ENCODE results near the gene PRLR. TPM values are rescaled to one million over a fixed set of nuclear protein-coding genes. Genes with fewer than 3 reads are reported as not detected.

Gene PRLR
- total and polyA plus RNA-seq, 2 experiments from 2014 or later = 0.31 to 2.2 TPM

GRCh38 chr5:35059251-35059650, 171.0 kb downstream of the PRLR start:
- DNase-seq (ENCODE audit: low spot score) (no peak), ATAC-seq (no peak)
- TF ChIP-seq EZH2 (IDR thresholded peaks at IDR 0.05; ENCODE audit: low read depth, unreplicated experiment) (no peak), EZH2phosphoT487 (IDR thresholded peaks at IDR 0.05; ENCODE audit: unreplicated experiment) (no peak), STAT1 (IDR thresholded peaks at IDR 0.05; ENCODE audit: unreplicated experiment) (no peak), ZNF331 (CRISPR knock-in tag; IDR thresholded peaks at IDR 0.05; ENCODE audit: low read depth) (no peak), ZNF462 (CRISPR knock-in tag; IDR thresholded peaks at IDR 0.05) (no peak), ZNF114 (CRISPR knock-in tag; IDR thresholded peaks at IDR 0.05) (no peak), JUNB (IDR thresholded peaks at IDR 0.05; ENCODE audit: unreplicated experiment) (no peak)
- TF ChIP-seq, protein P1, sequence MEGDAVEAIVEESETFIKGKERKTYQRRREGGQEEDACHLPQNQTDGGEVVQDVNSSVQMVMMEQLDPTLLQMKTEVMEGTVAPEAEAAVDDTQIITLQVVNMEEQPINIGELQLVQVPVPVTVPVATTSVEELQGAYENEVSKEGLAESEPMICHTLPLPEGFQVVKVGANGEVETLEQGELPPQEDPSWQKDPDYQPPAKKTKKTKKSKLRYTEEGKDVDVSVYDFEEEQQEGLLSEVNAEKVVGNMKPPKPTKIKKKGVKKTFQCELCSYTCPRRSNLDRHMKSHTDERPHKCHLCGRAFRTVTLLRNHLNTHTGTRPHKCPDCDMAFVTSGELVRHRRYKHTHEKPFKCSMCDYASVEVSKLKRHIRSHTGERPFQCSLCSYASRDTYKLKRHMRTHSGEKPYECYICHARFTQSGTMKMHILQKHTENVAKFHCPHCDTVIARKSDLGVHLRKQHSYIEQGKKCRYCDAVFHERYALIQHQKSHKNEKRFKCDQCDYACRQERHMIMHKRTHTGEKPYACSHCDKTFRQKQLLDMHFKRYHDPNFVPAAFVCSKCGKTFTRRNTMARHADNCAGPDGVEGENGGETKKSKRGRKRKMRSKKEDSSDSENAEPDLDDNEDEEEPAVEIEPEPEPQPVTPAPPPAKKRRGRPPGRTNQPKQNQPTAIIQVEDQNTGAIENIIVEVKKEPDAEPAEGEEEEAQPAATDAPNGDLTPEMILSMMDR (conservative IDR thresholded peaks at IDR 0.05; ENCODE audit: low read depth in 2 of 2) = no peak
- TF ChIP-seq, protein P2, sequence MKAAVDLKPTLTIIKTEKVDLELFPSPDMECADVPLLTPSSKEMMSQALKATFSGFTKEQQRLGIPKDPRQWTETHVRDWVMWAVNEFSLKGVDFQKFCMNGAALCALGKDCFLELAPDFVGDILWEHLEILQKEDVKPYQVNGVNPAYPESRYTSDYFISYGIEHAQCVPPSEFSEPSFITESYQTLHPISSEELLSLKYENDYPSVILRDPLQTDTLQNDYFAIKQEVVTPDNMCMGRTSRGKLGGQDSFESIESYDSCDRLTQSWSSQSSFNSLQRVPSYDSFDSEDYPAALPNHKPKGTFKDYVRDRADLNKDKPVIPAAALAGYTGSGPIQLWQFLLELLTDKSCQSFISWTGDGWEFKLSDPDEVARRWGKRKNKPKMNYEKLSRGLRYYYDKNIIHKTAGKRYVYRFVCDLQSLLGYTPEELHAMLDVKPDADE (IDR thresholded peaks at IDR 0.05) = no peak
- TF ChIP-seq, protein P3, sequence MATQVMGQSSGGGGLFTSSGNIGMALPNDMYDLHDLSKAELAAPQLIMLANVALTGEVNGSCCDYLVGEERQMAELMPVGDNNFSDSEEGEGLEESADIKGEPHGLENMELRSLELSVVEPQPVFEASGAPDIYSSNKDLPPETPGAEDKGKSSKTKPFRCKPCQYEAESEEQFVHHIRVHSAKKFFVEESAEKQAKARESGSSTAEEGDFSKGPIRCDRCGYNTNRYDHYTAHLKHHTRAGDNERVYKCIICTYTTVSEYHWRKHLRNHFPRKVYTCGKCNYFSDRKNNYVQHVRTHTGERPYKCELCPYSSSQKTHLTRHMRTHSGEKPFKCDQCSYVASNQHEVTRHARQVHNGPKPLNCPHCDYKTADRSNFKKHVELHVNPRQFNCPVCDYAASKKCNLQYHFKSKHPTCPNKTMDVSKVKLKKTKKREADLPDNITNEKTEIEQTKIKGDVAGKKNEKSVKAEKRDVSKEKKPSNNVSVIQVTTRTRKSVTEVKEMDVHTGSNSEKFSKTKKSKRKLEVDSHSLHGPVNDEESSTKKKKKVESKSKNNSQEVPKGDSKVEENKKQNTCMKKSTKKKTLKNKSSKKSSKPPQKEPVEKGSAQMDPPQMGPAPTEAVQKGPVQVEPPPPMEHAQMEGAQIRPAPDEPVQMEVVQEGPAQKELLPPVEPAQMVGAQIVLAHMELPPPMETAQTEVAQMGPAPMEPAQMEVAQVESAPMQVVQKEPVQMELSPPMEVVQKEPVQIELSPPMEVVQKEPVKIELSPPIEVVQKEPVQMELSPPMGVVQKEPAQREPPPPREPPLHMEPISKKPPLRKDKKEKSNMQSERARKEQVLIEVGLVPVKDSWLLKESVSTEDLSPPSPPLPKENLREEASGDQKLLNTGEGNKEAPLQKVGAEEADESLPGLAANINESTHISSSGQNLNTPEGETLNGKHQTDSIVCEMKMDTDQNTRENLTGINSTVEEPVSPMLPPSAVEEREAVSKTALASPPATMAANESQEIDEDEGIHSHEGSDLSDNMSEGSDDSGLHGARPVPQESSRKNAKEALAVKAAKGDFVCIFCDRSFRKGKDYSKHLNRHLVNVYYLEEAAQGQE (IDR thresholded peaks at IDR 0.05; ENCODE audit: unreplicated experiment) = no peak
- H4K20me1 ChIP-seq (replicated peaks; ENCODE audit: insufficient read depth) = no peaks in the 10 kb centered on the region
- H3K36me3 Mint-ChIP-seq (ENCODE audit: low read depth) = no peaks in the 10 kb centered on the region
- H3K4me1 ChIP-seq (ENCODE audit: insufficient read depth) = peaks cover 12% of the 10 kb centered on the region
- H3K27me3 Mint-ChIP-seq (ENCODE audit: insufficient read depth, low read depth, poor library complexity) = no peaks in the 10 kb centered on the region
- no peaks in the 10 kb centered on the region for H3F3A ChIP-seq (replicated peaks; ENCODE audit: low read depth)
- H2AFZ ChIP-seq = no peak overlapping the region
- H3K36me3 ChIP-seq (ENCODE audit: insufficient read depth) = no peaks in the 10 kb centered on the region
- no peak overlapping the region for H3K27ac ChIP-seq (ENCODE audit: low read depth)
- H3K4me2 ChIP-seq = no peak overlapping the region
- no peak overlapping the region for H3K4me3 ChIP-seq
- no peaks in the 10 kb centered on the region for H3K9me3 Mint-ChIP-seq
- peaks cover 22% of the 10 kb centered on the region for H3K4me1 Mint-ChIP-seq
- no peaks in the 10 kb centered on the region for H3K9me2 ChIP-seq (ENCODE audit: insufficient read depth)
- H3K27me3 ChIP-seq (ENCODE audit: insufficient read depth) = no peaks in the 10 kb centered on the region
- H3K4me3 Mint-ChIP-seq = no peak overlapping the region
- H3K79me2 ChIP-seq (replicated peaks; ENCODE audit: insufficient read depth) = no peaks in the 10 kb centered on the region
- no peak overlapping the region for H3K27ac Mint-ChIP-seq
